Stomach (tissue), 4 donors: ENCODE results near the gene AGAP5.
"Not testable (repeated sequence)": the region's sequence is repeated elsewhere in the genome, so short reads cannot be mapped to it uniquely, and the experiment has no call there.

Experiments
- EP300 ChIP-seq: sonication (generic); formaldehyde crosslinking; IDR thresholded peaks from one replicate; pipeline ENCODE4 v1.6.1; 2017; ENCODE audit warnings: antibody characterized with exemption
- POLR2A ChIP-seq, 4 donors: fragments of 450-650 bp; IDR thresholded peaks; one replicate each; pipeline ENCODE4 v1.6.1; 2016; ENCODE audit warnings: antibody characterized with exemption in 4 of 4, control low read depth in 2 of 4, mild to moderate bottlenecking in 1 of 4, moderate library complexity in 1 of 4
- POLR2AphosphoS5 ChIP-seq, 3 donors: sonication (generic); formaldehyde crosslinking; IDR thresholded peaks; one replicate each; pipeline ENCODE4 v1.6.1; 2016; ENCODE audit warnings: antibody characterized with exemption in 3 of 3
- TF ChIP-seq, protein P1 (sequence below), 7 experiments: fragments of 450-650 bp in 4 of 7; fragments of 200-600 bp in 3 of 7; sonication (generic) in 3 of 7; IDR thresholded peaks; one replicate each; pipeline ENCODE4 v1.5.1; 2016 to 2019; ENCODE audit warnings: antibody characterized with exemption in 7 of 7, control low read depth in 2 of 7, mild to moderate bottlenecking in 1 of 7

DNA sequence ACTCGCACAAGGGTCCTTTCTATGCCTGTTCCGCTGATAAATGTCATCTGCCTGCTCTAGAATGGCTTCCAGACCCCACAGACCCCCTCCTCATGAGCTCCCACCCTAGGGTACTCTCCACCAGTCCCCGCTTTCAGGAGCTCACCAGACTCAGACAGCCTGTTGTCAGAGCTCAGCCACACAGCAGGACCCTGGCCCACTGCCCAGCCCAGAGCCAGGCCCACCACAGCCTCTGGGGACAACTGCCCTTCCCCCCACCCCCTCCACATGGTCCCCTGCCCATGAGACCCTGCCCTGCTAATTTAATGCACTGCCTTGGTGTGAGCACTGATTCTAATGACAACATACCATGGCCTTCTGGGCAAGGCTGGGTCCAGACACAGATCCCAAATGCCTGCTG lies 32.3 kb downstream of the AGAP5 start:
- TF ChIP-seq, protein P1, sequence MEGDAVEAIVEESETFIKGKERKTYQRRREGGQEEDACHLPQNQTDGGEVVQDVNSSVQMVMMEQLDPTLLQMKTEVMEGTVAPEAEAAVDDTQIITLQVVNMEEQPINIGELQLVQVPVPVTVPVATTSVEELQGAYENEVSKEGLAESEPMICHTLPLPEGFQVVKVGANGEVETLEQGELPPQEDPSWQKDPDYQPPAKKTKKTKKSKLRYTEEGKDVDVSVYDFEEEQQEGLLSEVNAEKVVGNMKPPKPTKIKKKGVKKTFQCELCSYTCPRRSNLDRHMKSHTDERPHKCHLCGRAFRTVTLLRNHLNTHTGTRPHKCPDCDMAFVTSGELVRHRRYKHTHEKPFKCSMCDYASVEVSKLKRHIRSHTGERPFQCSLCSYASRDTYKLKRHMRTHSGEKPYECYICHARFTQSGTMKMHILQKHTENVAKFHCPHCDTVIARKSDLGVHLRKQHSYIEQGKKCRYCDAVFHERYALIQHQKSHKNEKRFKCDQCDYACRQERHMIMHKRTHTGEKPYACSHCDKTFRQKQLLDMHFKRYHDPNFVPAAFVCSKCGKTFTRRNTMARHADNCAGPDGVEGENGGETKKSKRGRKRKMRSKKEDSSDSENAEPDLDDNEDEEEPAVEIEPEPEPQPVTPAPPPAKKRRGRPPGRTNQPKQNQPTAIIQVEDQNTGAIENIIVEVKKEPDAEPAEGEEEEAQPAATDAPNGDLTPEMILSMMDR (IDR thresholded peaks at IDR 0.05) = not testable (repeated sequence)
- TF ChIP-seq POLR2AphosphoS5 (IDR thresholded peaks at IDR 0.05); POLR2A (IDR thresholded peaks at IDR 0.05); EP300: not testable (repeated sequence)
